ENCODE data around the gene RYR3.

The RYR3 gene

GRCh38 chr15:33852570-33852969, 541.8 kb downstream of the RYR3 start:
- DNase-seq: no peak

GRCh38 chr15:33857726-33858125, 547.0 kb downstream of the RYR3 start:
- no peak for DNase-seq

- no peak for DNase-seq
These were observed 548.1 kb downstream of the RYR3 start for GRCh38 chr15:33858836-33859235.

- DNase-seq: no peak
These were observed 549.3 kb downstream of the RYR3 start for GRCh38 chr15:33859992-33860545.

- no peak for DNase-seq
These were observed 550.0 kb downstream of the RYR3 start for GRCh38 chr15:33860754-33861153.

- DNase-seq: no peak
These were observed 553.8 kb downstream of the RYR3 start for GRCh38 chr15:33864360-33865075.

GRCh38 chr15:33865416-33865815, 554.6 kb downstream of the RYR3 start:
- no peak for DNase-seq

- DNase-seq: no peak
These were observed 555.5 kb downstream of the RYR3 start for GRCh38 chr15:33866101-33866737.

GRCh38 chr15:33871980-33872379, 561.2 kb downstream of the RYR3 start:
- DNase-seq: no peak

- no peak for DNase-seq
These were observed 561.8 kb downstream of the RYR3 start for GRCh38 chr15:33872416-33873106.

- DNase-seq: no peak
These were observed 563.4 kb downstream of the RYR3 start for GRCh38 chr15:33874156-33874555.

- no peak for DNase-seq
These were observed 572.2 kb downstream of the RYR3 start for GRCh38 chr15:33882921-33883320.

- DNase-seq: no peak
These were observed 577.4 kb downstream of the RYR3 start for GRCh38 chr15:33888176-33888575.

- no peak for DNase-seq
These were observed 583.4 kb downstream of the RYR3 start for GRCh38 chr15:33894193-33894592.

- no peak for DNase-seq
These were observed 591.3 kb downstream of the RYR3 start for GRCh38 chr15:33902043-33902442.

GRCh38 chr15:33903661-33904060, 592.9 kb downstream of the RYR3 start:
- no peak for DNase-seq

- no peak for DNase-seq
These were observed 596.6 kb downstream of the RYR3 start for GRCh38 chr15:33907326-33907725.

GRCh38 chr15:33908406-33908805, 597.6 kb downstream of the RYR3 start:
- no peak for DNase-seq

- no peak for DNase-seq
These were observed 600.0 kb downstream of the RYR3 start for GRCh38 chr15:33910741-33911140.

- DNase-seq: no peak
These were observed 601.6 kb downstream of the RYR3 start for GRCh38 chr15:33912326-33912725.

GRCh38 chr15:33913459-33913858, 602.7 kb downstream of the RYR3 start:
- no peak for DNase-seq

Measured in stimulated activated CD4-positive, alpha-beta T cell treated with anti-CD3 and anti-CD28 coated beads, Interleukin-15, amount 100 ng/mL, for 24 hours (primary cell).